Measurements from ENCODE around the gene NECTIN1.

The NECTIN1 gene

GRCh38 chr11:119691020-119691666 lies 37.9 kb downstream of the NECTIN1 start:
- peak; percentile 27 for DNase-seq

- no peak for DNase-seq
Observed at GRCh38 chr11:119689302-119689701, 39.7 kb downstream of the NECTIN1 start.

GRCh38 chr11:119688356-119688755 lies 40.6 kb downstream of the NECTIN1 start:
- DNase-seq = no peak

- no peak for DNase-seq
Observed at GRCh38 chr11:119687373-119688046, 41.5 kb downstream of the NECTIN1 start.

- DNase-seq = no peak
Observed at GRCh38 chr11:119686177-119686882, 42.7 kb downstream of the NECTIN1 start.

GRCh38 chr11:119685111-119685746 lies 43.8 kb downstream of the NECTIN1 start:
- DNase-seq = no peak

- no peak for DNase-seq
Observed at GRCh38 chr11:119684361-119685110, 44.5 kb downstream of the NECTIN1 start.

- no peak for DNase-seq
Observed at GRCh38 chr11:119683783-119684182, 45.2 kb downstream of the NECTIN1 start.

GRCh38 chr11:119681361-119681910 lies 47.6 kb downstream of the NECTIN1 start:
- DNase-seq = no peak

- no peak for DNase-seq
Observed at GRCh38 chr11:119680541-119681360, 48.2 kb downstream of the NECTIN1 start.

GRCh38 chr11:119679346-119679745 lies 49.7 kb downstream of the NECTIN1 start:
- DNase-seq = no peak

GRCh38 chr11:119678351-119678750 lies 50.6 kb downstream of the NECTIN1 start:
- no peak for DNase-seq

- DNase-seq = no peak
Observed at GRCh38 chr11:119677840-119678239, 51.2 kb downstream of the NECTIN1 start.

GRCh38 chr11:119676461-119677020 lies 52.5 kb downstream of the NECTIN1 start:
- DNase-seq = no peak

GRCh38 chr11:119673759-119674336 lies 55.2 kb downstream of the NECTIN1 start:
- DNase-seq = peak; percentile 46

- no peak for DNase-seq
Observed at GRCh38 chr11:119673052-119673758, 55.8 kb downstream of the NECTIN1 start.

- no peak for DNase-seq
Observed at GRCh38 chr11:119672597-119672996, 56.4 kb downstream of the NECTIN1 start.

- DNase-seq = no peak
Observed at GRCh38 chr11:119671561-119672015, 57.4 kb downstream of the NECTIN1 start.

GRCh38 chr11:119671051-119671450 lies 57.9 kb downstream of the NECTIN1 start:
- DNase-seq = no peak

GRCh38 chr11:119669487-119669886 lies 59.5 kb downstream of the NECTIN1 start:
- DNase-seq = no peak

All from activated CD4-positive, alpha-beta T cell treated with anti-CD3 and anti-CD28 coated beads for 48 hours (primary cell).